ENCODE measurements around the gene ST6GALNAC2. TPM values are rescaled to one million over a fixed set of nuclear protein-coding genes. Genes with fewer than 3 reads are reported as not detected.
A peak's percentile ranks its signal among the peaks of the same experiment; 100 is the strongest.
"Not testable (repeated sequence)": the region's sequence is repeated elsewhere in the genome, so short reads cannot be mapped to it uniquely, and the experiment has no call there.

The ST6GALNAC2 gene
- 1 to 10 TPM; 3.0 to 3.1 TPM for total RNA-seq
- long read RNA-seq, donor 1, result 0 reads
- long read RNA-seq, donor 2, transcript ST6GALNAC2-201 (9 exons, 2,170 nt), result major isoform, 9 of 19 reads
- long read RNA-seq, donor 2, partial matches to known transcripts, result 1 of 19 reads
- long read RNA-seq, donor 2, other reads (novel, unspliced or antisense), result 9 of 19 reads

GRCh38 chr17:76585649-76586593 lies at the start of gene ST6GALNAC2:
Gene ST6GALNAC2, minus strand, starts transcription at chr17:76585860. Its CDS starts 52 bp downstream, at chr17:76585808.
- DNase-seq (ENCODE audit: low spot score), result peak; percentile 87
- intact Hi-C loops (cut with DNase I), result no loop called here

GRCh38 chr17:76635039-76635438 lies 49.4 kb upstream of the ST6GALNAC2 start:
- no peak for DNase-seq (ENCODE audit: low spot score)
- intact Hi-C loops (cut with DNase I), result loop anchor here in 1 of 2 donors (5.0 kb wide), 1 partner anchor 178 kb away; no protein-coding TSS in a partner anchor

DNA sequence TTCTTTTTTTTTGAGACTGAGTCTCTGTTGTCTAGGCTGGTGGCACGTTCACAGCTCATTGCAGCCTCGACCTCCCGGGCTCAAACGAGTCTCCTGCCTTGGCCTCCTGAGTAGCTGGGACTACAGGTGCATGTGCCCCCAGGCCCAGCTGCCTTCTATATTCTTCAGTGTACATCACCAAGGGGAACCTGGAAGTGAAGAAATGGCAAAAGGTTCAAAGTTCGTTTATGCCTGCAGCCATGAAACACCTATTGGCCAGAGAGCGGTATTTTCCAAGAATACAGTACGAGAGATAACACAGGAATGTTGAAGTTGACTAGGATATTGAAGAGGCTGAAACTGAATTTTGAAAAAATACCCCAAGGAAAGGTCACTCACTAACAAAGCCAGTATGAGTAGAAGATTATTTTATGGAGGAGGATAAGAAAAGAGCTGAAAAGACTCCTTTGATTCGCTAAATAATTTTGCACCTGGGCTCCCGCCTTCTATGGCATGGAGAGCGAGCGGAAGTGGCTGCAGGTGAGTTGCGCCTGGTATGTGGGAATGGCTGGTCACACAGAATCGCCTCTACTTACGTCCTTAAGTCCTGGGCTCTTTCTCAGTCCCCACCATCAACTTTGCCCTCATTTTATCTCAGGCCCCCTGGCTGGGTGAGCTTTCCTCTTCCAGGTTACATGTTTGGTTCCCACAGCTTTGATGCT lies 48.1 kb upstream of the ST6GALNAC2 start:
- intact Hi-C loops (cut with DNase I), result no loop called here
- no peak for DNase-seq (ENCODE audit: low spot score)

DNA sequence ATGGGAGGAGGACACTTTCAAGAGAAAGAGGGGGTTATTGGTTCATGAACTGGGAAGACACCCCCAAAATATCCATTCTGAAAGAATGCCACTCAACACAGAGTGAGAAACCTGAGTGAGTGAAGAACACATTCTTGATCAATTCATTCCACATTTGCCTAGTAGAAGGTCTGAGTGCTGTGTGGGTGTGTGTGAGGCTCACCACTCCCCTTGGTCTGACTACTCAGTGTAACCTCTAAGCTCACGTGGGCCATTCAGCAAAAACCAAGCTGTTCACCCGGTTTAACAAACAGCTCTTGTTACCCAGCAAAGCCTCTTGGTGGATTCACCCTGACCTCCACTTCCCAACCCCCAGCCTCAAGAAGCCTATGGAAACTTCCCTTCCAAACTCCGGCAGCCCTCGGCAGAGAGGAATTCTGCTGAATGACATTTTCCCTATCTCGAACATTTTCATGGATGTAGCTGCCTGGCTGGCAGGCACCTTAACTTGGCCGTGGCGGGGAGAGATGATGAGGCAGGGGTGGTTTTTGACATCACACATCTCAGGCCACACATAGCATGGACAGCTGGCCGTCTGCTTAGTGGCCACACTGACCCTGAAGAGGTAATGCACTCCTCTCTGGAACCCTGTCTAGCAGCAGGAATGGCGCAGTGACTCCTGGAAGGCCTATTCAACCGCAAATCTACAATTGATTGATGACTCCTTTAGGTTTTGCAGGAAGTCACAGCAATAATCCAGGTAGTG lies 46.3 kb upstream of the ST6GALNAC2 start:
- intact Hi-C loops (cut with DNase I), result no loop called here
- DNase-seq (ENCODE audit: low spot score), result no peak

DNA sequence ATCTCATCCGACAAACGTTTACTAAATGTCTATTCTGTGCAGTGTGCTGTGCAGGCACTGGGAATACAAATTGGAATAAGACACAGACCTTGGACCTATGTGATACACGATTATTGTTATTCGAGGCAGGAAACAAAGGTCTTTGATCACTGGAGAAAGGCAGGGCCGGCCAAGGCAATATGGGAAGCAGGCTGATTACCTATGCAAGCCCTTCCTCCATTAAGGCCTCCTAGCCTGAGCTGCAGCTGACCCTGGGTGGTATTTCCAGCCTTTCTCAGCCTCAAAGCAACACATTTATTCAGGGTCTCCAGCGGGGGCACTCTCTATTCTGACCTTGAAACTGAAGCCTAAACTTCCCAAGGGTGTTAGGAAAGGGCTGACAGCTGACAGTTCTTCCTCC lies 44.5 kb upstream of the ST6GALNAC2 start:
- no peak for DNase-seq (ENCODE audit: low spot score)
- intact Hi-C loops (cut with DNase I), result no loop called here

DNA sequence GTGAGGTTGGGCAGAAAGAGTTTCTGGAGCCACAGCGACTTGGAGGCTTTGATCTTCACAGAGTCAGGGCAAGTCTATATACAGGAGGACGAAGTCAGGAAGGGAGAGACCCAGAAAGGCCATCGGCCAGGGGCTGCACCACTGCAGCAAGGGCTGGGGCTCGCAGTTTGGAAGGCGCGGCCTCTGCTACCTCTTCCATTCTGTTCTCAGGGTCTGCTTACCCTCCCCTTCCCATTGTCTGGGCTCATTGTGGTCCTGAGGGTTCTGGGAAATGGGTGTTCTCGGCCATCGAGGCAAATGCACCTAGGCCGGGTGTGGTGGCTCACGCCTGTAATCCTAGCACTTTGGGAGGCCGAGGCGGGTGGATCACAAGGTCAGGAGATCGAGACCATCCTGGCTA lies 41.9 kb upstream of the ST6GALNAC2 start:
- DNase-seq (ENCODE audit: low spot score), result no peak
- intact Hi-C loops (cut with DNase I), result loop anchor here in 1 of 2 donors (10.0 kb wide), 1 partner anchor 103 kb away; no protein-coding TSS in a partner anchor

DNA sequence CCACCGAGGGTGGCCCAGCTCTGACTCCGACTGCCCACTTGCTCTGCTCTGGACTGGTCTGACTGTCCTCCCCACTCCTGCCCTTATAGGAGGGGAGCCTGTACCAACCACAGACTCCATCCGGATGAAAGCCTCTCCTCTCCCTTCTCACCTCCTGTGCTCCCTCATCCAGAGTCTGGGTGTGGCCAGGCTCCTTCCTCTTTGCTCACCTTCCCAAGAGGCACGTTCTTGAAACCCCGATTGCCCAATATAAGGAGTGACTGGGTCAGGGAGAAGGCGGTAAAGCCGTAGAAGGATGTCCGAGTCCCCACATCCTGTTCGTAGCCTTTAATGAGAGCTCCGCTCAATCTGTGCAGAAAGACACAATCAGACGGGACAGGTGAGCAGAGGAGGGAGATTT lies 40.8 kb upstream of the ST6GALNAC2 start:
- intact Hi-C loops (cut with DNase I), result loop anchor here in 1 of 2 donors (10.0 kb wide), 1 partner anchor 102 kb away; no protein-coding TSS in a partner anchor
- DNase-seq (ENCODE audit: low spot score), result no peak

DNA sequence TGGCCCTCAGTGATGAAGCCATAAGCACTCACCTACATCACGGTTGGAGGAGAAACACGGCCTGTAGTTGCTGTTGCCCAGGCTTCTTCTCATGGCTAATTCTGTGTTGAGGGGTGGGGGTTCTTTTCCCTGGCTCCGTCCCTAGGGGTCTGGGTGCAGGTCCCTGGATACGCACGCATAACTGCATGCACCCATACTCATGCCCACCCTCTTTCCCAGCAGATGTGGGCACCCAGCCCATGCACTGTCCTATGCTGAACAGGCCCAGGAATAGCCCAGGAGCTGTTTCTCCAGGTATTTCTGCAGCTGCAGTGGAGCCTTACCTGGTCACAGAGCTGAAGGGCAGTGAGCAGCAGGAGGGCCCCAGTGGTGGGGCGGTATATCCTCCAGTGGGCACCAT lies 39.8 kb upstream of the ST6GALNAC2 start:
- DNase-seq (ENCODE audit: low spot score), result no peak
- intact Hi-C loops (cut with DNase I), result loop anchor here in 1 of 2 donors (10.0 kb wide), 1 partner anchor 101 kb away; no protein-coding TSS in a partner anchor

DNA sequence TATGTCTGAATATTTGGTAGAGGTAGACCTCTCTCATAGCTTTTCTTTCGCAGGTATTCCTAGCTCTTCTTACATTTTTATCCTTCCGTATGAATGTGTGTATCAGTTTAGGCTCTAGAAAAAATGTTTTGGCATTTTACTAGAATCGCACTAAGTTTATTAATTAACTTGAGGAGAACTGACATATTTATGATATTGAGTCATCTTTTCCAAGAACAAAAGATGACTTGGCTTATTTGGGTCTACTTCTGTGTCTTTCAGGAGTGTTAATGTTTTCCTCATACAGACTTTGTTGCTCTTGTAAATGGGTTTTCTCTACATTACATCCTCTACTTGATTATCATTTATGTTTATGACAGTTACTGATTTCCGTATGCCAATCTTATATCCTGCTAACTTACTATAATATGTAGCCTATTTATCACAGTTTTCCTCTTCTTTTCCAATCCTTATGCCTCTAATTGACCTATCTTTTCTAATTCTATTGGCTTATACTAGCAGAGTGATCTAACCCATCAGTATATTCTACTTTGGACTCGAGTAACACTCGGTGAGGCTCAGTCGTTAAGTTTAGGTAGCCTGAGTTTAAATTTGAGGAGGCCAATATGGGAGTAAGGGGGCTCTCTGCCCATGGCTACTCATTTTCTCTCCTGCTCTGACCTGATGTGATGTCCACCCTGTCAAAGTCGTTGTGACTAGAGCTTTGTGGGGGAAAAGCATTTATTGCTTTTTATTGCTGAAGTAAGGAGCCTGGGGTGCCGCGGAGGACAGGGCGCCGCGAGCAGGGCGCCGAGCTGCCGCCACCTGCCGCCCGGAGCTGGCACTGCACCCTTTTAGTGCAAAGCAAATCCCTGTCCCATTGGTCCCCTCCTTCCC lies 37.8 kb upstream of the ST6GALNAC2 start:
- intact Hi-C loops (cut with DNase I), result loop anchor here in 1 of 2 donors (10.0 kb wide), 1 partner anchor 99 kb away; no protein-coding TSS in a partner anchor
- DNase-seq (ENCODE audit: low spot score), result peak; percentile 92

- intact Hi-C loops (cut with DNase I), result no loop called here
These were observed 32.2 kb upstream of the ST6GALNAC2 start for GRCh38 chr17:76617838-76618237.

DNA sequence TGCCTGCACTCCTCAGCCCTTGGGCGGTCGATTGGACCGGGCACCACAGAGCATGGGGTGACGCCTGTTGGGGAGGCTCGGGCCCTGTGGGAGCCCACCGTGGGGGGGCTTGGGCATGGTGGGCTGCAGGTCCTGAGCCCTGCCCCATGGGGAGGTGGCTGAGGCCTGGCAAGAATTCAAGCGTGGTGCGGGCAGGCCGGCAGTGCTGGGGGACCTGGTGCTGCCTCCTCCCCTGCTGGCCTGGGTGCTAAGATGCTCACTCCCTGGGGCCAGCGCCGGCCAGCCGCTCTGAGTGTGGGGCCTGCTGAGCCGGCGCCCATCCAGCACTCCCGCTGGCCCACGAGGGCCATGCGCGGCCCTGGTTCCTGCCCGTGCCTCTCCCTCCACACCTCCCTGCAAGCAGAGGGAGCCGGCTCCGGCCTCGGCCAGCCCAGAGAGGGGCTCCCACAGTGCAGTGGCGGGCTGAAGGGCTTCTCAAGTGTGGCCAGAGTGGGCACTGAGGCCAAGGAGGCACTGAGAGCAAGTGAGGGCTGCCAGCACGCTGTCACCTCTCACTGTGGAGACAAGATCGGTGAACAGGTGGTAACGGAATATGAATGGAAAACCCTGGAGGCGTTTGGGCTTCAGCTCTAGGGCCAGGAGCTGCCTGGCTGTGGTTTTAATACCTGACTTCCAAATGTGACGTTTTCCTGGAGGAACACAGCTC lies 29.4 kb upstream of the ST6GALNAC2 start:
- no peak for DNase-seq (ENCODE audit: low spot score)
- intact Hi-C loops (cut with DNase I), result no loop called here

More at GRCh38 chr17:76617838-76618237, 32.2 kb upstream of the ST6GALNAC2 start:
- DNase-seq (ENCODE audit: low spot score), result no peak

DNA sequence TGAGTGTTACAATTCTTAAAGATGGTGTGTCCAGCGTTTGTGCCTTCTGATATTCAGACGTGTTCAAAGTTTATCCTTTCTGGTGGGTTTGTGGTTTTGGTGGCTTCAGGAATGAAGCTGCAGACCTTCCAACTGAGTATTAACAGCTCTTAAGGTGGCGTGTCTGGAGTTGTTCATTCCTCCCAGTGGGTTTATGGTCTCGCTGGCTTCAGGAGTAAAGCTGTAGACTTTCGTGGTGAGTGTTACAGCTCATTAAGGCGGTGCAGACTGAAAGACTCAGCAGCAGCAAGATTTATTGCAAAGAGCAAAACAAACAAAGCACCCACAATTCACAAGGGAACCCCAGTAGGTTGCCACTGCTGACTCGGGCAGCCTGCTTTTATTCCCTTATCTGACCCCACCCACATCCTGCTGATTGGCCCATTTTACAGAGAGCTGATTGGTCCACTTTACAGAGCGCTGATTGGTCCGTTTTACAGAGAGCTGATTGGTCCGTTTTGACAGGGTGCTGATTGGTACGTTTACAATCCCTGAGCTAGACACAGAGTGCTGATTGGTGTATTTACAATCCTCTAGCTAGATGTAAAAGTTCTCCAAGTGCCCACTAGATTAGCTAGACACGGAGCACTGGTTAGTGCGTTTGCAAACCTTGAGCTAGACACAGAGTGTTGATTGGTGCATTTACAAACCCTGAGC lies 28.6 kb upstream of the ST6GALNAC2 start:
- DNase-seq (ENCODE audit: low spot score); intact Hi-C loops (cut with DNase I): not testable (repeated sequence)

GRCh38 chr17:76612977-76613851 lies 27.6 kb upstream of the ST6GALNAC2 start:
- DNase-seq (ENCODE audit: low spot score), result no peak
- intact Hi-C loops (cut with DNase I), result no loop called here

DNA sequence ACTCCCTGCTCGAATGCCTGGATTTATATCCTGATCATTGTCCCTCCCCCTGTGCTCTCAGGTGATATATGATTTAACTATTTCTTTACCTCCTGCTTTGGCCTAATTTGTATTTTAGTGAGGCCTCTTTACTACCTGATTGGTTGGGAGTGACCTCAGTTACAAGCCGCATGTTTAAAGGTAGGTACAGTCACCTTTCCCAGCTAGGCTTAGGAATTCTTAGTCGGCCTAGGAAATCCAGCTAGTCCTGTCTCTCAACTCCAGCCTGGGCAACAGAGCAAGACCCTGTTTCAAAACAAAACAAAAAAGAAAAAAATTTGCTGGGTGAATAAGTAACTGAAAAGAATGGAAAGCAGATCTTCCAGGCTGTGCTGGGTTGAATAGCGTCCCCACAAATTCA lies 26.8 kb upstream of the ST6GALNAC2 start:
- intact Hi-C loops (cut with DNase I), result no loop called here

GRCh38 chr17:76611758-76612157 lies 26.1 kb upstream of the ST6GALNAC2 start:
- DNase-seq (ENCODE audit: low spot score), result no peak

More for the DNA sequence above, 26.8 kb upstream of the ST6GALNAC2 start:
- DNase-seq (ENCODE audit: low spot score), result no peak

More at GRCh38 chr17:76611758-76612157, 26.1 kb upstream of the ST6GALNAC2 start:
- intact Hi-C loops (cut with DNase I), result no loop called here
